ENCODE results near the gene PLAC9. TPM values are rescaled to one million over a fixed set of nuclear protein-coding genes. Genes with fewer than 3 reads are reported as not detected.
"Not testable (repeated sequence)": the region's sequence is repeated elsewhere in the genome, so short reads cannot be mapped to it uniquely, and the experiment has no call there.

The PLAC9 gene
- total RNA-seq, 1 donor from 2014 or later = 44.2 TPM

DNA sequence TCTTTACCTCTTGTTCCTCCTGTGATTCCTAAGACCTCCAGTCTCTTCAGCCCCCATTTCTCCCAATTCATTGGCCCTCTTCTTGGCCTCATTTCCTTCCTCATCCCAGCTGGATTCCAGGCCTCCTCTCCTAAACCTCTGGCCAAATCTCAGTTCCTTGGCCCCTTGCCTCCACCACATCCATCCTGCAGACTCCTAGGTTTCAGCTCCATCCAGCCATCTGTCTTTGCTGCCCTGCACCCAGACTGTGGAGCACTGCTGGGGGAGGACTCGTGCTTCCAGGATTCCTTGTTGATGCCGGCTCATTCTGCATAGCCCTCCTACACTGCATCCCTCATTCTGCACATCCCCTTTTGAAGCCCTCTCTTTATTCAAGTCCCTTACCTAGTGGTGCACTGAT is 6.7 kb downstream of the PLAC9 start:
- DNase-seq (ENCODE audit: low spot score) = no peak

GRCh38 chr10:80140251-80140650 is 7.7 kb downstream of the PLAC9 start:
- DNase-seq (ENCODE audit: low spot score) = no peak

GRCh38 chr10:80141696-80142460 is 9.3 kb downstream of the PLAC9 start:
- no peak for DNase-seq (ENCODE audit: low spot score)

DNA sequence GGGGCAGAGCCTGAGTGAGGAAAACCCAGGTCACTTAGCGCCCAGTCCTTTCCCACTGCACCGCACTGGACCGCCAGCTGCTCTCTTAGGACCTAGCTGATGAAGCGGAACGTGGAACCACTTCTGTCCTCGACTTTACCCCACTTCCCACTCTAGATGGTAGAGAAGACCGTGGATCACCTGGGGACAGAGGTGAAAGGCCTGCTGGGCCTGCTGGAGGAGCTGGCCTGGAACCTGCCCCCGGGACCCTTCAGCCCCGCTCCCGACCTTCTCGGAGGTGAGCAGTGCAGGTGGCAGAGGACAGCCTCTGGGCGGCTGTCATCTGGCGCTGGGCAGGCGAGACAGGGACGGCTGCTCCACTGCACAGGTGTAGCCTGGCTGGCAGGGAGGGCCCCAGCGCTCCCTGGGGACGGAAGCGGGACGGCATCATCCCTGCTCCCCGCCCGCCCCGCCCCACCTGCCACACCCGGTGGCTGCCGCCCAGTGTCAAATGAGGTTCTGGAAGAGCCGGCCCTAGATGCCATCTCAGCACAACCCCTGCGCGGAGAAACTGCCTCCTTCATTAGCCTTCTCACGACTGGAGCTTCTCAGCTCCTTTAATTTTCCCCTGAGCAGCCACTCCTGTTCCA is 11.7 kb downstream of the PLAC9 start:
- DNase-seq (ENCODE audit: low spot score) = no peak

- DNase-seq (ENCODE audit: low spot score) = no peak
Observed at GRCh38 chr10:80144696-80145131, 12.2 kb downstream of the PLAC9 start.

DNA sequence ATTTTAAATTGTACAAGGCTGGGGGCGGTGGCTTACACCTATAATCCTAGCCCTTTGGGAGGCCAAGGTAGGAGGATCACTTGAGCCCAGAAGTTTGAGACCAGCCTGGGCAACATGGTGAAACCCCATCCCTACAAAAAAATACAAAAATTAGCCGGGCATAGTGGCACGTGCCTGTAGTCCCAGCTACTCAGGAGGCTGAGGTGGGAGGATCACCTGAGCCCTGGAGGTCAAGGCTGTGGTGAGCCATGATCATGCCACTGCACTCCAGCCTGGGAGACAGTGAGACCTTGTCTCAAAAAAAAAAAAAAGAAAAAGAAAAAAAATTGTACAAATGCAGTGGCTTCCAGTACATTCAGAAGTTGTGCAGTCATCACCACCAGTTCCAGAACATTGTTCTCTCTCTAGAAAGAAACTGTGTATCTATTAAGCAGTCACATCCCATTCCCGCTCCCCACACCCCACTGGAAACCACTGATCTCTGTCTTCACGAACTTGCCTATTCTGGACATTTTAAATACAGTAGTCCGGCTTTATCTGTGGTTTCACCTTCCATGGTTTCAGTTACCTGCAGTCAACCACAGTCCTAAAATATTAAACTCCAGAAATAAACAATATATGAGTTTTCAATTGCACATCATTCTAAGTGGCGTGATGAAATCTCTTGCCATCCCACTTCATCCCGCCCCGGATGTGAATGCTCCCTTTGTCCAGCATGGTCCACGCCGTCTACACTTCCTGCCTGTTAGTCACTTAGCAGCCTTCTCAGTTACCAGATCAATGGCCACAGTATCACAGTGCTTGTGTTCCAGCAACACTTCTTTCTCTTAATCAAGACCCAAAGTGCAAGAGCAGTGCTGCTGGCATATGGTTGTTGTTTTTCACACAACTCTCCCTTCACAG is 13.1 kb downstream of the PLAC9 start:
- not testable (repeated sequence) for DNase-seq (ENCODE audit: low spot score)

- no peak for DNase-seq (ENCODE audit: low spot score)
Observed at GRCh38 chr10:80146918-80147317, 14.4 kb downstream of the PLAC9 start.

GRCh38 chr10:80148166-80148805 is 15.8 kb downstream of the PLAC9 start:
- no peak for DNase-seq (ENCODE audit: low spot score)

GRCh38 chr10:80149123-80149522 is 16.6 kb downstream of the PLAC9 start:
- no peak for DNase-seq (ENCODE audit: low spot score)

GRCh38 chr10:80150172-80150571 is 17.6 kb downstream of the PLAC9 start:
- DNase-seq (ENCODE audit: low spot score) = no peak

DNA sequence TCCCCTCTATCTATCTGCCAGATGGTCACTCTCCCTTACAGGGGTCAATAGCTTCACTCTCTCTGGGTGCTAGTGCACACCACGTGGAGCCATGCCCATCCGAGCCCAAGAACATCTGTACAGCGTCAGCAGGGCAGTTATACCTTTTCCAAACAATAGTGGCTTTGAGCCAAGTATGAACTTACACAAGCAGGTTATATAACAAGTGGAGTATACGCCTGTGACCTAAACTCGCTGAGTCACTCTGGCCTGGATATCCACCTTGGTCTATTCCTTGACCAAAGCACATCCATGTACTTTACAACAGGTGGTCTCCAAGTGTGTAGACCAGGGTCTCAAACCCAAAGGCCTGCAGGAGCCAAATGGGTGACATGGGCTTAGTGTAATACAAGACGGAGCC is 20.3 kb downstream of the PLAC9 start:
- no peak for DNase-seq (ENCODE audit: low spot score)

GRCh38 chr10:80153460-80153859 is 20.9 kb downstream of the PLAC9 start:
- DNase-seq (ENCODE audit: low spot score) = no peak

DNA sequence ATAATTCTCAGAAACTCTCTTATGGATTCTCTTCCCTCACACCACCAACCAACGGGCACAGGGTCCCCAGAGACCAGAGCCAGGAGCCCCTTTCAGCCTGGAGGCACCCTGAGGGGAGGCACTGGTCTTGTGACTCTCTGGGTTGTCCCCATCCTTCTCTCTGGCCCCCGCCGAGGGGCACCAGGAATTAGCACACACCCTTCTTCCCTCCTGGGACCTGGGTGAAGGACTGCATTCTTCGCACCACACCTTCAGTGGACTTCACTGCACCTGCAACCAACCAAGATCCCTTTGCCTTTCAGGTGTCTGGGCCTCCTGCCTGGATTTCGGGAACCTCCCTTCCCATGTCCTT is 22.1 kb downstream of the PLAC9 start:
- no peak for DNase-seq (ENCODE audit: low spot score)

DNA sequence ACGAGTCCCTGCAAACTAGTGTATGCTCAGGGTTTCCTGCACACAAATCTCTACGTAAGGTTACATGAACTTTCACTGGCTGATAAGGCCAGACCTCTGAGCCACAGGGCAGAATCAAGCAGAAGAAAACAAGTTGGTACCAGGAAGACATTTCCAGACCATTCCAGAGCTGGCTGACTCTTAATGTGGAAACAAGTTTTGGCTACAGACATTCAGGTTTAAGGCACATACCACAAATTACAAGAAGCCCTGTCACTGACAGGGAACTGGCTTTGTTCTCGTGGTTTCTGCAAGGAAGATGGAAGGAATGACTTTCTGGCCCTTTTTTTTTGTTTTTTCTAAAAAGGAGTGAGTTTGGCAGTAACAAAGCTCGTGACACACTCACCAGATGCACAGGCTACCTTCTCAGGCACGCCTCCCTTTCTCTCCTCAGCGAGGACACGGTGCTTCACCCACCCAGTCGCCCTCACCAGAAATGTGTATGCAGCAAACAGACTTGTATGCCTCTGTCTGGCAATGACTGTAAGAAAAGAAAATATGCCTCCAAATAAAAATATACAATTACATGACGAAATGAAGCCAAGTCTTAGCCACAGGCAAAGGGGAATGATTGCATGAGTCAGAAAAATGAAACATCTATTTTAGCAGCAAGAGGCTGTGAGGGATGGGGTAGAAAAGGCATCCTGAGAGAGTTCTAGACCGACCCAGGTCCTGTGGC is 22.6 kb downstream of the PLAC9 start:
- DNase-seq (ENCODE audit: low spot score) = no peak

GRCh38 chr10:80155696-80156215 is 23.2 kb downstream of the PLAC9 start:
- no peak for DNase-seq (ENCODE audit: low spot score)

- DNase-seq (ENCODE audit: low spot score) = no peak
Observed at GRCh38 chr10:80156216-80156615, 23.7 kb downstream of the PLAC9 start.

DNA sequence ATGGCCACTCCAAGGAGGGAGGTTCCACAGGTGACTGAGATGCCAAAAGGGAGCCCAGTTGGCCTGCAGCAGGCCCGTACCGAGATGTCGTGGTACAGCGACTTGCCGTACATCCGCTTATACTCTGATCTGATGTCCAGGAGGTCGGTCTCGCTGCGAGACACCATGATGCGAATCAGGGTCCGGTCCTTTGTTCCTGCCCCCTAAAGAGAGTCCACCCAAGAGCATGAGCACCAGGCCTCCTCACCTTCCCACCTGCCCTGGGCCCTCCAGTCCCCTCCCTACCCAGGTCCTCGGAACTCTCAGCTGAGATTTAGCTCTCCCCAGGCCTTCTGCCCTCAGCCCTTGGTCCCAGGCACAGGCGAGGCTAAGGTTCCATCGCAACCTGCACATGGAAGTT is 25.0 kb downstream of the PLAC9 start:
- no peak for DNase-seq (ENCODE audit: low spot score)

DNA sequence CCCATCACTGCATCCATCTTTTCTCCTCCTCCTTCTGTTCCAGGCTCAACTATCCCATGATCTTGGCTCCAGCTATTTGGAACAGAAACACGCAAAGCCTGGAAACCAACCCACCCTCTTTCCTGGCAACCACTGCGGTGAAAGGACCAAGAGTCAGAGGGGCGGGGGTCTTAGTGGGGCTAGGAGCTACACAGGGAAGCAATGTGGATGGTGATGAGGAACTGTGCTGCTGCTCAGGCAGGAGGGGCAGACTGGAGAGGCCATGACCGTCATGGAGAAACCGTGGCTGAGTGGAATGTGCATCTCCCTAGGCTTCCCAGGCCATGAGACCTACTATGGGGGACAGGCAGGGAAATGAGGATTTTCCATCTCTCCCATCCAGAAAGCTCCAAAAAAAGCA is 25.6 kb downstream of the PLAC9 start:
- no peak for DNase-seq (ENCODE audit: low spot score)

DNA sequence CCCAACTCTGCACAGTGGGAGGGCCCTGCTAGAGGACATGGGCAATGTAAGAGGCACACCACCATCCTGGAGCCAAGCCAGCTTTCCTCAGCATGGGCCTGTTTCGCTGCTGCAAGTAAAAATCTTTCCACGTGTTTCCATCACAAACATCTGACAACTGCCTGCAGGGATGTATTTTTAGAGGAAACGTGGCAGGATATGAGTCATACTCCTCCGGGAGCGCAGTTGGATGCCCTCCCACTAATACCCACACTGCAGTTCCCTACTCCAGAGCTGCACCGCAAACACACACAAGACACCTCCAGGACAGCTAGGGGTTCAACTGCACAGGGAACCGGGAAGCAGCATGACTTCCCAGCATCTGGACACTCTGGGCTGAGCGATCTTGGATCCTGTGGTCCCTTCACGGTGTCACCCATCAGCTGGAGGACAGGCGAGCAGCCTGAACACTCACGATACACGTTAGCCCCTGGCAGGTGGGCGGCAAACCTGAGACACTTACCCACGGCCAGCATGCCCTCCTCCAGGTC is 26.1 kb downstream of the PLAC9 start:
- peak; percentile 84 for DNase-seq (ENCODE audit: low spot score)

GRCh38 chr10:80159166-80159873 is 26.8 kb downstream of the PLAC9 start:
- no peak for DNase-seq (ENCODE audit: low spot score)

All from ureter (tissue), 1 donor.